Measurements from ENCODE around the gene NPAS3.

The NPAS3 gene

DNA sequence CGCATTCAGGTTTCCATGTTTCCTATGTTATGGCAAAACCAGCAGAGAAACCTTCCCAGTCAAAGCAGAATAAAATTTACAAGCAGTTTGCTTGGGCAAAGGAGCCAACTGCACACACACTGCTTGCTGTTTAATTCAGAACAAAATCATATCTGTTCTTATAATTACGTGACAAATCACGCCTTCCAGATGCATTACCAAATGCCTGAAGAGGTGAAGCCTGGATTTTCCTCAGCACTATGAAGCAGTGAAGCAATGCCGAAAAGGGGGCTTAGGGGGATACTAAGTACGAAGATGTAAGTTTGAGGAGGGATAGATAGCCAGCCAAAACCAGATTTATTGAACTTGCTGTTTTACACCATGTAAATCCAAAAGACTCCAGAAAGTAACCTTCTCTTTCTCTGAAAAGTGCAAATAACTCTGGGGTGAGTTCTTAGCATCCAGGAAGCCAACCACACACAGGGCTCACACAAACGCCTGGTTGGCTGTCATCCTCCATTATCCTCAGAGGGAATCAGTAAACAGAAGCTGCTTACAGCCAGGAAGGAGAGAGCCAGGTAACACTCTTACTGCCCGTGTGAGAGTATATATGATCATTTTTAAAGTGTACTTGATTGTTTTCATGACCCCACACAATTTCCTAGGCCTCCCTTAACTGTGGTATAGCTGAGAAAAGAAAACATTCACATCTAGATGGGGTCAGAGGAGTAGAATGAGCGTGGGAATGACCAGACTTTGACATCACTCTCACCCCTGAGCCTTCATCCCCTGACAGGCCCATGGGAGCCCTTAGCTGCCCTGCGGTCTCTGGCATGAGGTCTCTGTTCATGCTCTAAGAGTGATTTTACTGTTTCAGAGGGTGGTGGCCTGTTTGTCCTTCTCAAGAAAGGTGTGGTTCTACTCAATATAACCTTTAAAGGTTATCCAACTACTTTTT, 569.7 kb downstream of the NPAS3 start:
- DNase-seq (ENCODE audit: low read depth, low spot score) = no peak
- H3K4me3 ChIP-seq (ENCODE audit: low read length) = no peak overlapping the region

DNA sequence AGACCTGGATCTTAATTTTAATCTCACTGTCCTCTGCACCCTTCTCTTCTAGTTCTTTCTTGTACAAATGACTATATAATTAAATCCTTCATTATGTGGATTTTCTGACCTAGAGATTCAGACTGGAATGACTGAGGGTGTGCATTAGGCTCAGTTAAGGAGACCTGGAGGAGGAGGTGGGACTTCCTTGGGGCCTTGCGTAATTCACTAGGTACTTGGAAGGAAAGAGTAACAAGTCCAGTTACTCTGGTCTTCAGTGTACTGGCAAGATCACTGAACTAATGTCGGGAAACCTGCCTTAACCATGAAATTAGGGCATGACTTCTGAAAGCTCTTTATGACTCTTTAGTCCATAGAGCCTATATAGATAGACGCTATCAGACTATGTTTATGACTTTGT, 570.8 kb downstream of the NPAS3 start:
- DNase-seq (ENCODE audit: low read depth, low spot score) = no peak
- H3K4me3 ChIP-seq (ENCODE audit: low read length) = no peak overlapping the region

DNA sequence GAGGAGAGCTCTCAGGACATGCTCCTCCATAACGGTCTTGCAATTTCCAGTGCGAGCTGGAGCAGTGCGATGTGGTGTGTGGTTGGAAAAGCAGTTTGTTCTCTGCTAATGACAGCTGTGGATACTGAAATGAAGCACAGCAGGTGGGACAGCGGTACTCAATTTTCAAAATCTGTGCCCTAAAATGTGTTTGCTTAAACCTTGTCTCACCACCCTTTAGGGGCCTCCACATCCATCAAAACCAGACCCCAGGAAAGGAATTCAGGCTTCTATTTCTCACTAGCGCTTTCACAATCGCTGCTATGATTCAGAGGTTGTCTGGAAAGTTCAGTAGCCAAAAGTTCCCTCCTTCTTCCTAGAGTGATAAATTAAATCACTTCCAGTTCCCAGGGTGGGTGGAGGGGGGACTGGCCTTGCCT, 571.4 kb downstream of the NPAS3 start:
- no peak for DNase-seq (ENCODE audit: low read depth, low spot score)
- no peak overlapping the region for H3K4me3 ChIP-seq (ENCODE audit: low read length)

DNA sequence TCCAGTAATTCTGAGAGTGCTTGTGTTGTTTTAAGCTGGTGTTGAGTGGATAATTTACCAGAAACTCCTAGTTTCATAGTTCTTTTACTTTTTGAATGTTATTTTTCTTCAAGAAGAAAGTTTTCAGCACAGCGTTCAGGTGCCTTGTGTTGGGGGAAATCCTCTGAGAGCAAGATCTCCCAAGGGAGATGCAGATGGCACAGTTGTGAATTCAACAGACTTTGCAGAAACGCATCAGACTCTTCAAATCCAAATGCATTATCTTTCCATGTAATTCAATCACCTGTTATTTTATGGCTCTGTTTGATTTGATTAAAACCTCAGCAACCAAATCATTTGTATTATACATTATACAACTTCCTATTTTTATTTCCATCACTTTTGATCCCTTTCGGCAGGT, 572.3 kb downstream of the NPAS3 start:
- no peak overlapping the region for H3K4me3 ChIP-seq (ENCODE audit: low read length)
- no peak for DNase-seq (ENCODE audit: low read depth, low spot score)

DNA sequence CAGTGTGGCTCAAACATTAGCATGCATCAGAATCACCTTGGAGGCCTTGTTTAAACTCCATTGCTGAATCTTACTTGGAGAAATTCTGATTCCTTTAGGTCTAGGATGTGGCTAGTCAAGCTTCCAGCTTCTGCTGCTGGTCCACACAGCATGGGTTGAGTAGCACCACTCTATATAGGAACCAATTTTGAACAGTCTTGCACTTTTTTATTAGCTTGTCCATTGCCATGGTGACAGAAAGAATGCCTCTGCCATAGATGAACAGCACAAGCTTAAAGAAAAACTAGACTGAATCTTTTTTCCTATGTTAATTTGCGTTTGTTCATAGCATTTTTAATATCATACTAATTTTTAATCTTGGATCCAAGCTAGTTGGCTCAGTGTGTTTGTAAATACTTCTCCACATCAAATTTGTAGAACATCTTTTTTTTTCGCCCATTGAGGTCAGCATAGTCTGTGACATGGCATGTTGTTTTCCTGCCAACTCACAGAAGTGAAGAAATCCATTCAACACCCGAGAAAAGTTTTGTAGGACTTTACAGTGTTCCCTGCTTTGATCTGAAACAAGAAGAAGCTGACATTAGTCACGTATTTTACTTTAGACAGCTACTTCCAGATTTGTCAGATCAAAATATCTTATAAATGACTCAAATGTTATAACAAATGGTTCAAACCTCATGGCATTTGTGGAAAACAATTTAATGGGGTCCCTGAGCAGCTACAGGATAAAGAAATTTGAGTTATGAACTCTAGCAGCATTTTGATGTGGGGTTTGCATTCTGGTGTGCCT, 573.4 kb downstream of the NPAS3 start:
- no peak for DNase-seq (ENCODE audit: low read depth, low spot score)
- H3K4me3 ChIP-seq (ENCODE audit: low read length) = no peak overlapping the region

DNA sequence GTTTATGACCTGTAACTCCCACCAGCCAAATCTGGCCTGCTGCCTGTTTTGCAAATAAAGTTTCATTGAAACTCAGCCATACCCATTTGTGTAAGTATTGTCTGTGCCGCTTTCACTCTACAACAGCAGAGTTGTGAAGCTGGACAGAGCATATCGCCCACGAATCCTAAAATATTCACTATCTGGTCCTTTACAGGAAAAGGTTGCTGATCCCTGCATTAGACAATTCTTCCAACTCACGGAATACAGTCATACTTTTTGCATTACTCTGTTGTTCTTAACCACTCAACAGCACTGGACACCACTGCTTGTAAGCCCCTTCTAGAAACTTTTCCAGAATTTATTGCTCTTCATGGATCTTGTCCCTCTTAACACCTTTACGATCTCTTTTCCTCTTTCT, 576.8 kb downstream of the NPAS3 start:
- DNase-seq (ENCODE audit: low read depth, low spot score) = no peak

DNA sequence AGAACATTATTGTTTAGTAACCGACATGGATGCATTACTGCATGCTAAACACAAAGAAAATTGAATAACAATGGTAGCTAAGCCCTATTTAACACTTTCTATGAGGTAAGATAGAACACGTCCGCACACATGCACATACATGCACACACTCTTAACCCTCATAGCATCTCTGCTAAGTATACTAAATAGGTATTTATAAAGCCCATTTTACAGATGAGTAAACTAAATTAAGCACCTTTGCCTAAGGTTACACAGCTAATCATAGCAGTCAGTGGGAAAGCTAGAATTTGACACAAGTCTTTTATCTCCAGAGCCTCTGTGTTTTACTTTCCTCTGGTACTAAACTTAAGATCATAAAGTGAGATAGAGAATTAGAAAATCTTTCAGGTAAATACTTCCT, 577.2 kb downstream of the NPAS3 start:
- H3K4me3 ChIP-seq (ENCODE audit: low read length) = no peak overlapping the region
- DNase-seq (ENCODE audit: low read depth, low spot score) = no peak

More for the DNA sequence above, 576.8 kb downstream of the NPAS3 start:
- H3K4me3 ChIP-seq (ENCODE audit: low read length) = no peak overlapping the region

DNA sequence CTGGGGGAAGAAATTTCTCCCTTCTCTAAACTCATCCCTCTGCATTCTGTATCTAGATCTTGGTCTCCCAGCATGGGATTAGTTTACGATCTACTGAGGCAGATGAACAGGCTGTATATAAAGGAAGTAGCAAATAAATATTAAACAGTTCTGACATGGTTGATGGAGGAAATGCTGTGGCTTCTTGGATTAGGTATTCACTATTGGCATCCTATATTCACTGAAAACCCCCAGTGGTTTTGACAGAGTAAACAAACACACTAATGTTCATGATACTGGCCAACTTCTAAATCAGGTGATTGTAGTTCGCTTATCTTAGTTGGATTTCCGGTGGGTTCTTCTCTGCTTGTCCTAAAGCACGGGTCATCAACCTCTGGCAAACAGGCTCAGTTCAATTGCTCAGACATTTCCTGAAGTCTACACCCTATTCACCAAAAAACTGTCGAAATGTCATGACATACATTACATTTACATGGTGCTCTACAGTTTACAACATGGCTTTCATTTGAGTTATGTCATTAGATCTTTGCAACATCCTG, 578.3 kb downstream of the NPAS3 start:
- no peak for DNase-seq (ENCODE audit: low read depth, low spot score)
- no peak overlapping the region for H3K4me3 ChIP-seq (ENCODE audit: low read length)

DNA sequence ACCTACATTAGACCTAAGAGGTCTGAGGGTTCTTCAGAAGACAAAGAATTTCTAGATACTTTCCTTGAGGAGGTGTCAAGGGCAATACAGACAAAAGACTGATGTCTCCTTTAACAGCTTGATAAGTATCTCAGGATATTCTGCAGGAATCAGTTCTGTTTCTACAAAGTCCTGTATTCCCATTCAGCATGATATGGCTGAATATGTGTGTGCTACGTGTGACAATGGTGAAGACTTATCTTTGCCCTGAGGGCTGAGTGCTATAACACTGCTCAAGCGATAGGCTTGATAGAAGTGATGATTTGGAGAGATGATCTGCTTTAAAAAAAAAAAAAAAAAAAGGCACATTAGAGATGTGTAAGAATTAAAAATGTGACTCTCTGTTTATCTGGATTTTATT, 582.5 kb downstream of the NPAS3 start:
- no peak for DNase-seq (ENCODE audit: low read depth, low spot score)
- no peak overlapping the region for H3K4me3 ChIP-seq (ENCODE audit: low read length)

DNA sequence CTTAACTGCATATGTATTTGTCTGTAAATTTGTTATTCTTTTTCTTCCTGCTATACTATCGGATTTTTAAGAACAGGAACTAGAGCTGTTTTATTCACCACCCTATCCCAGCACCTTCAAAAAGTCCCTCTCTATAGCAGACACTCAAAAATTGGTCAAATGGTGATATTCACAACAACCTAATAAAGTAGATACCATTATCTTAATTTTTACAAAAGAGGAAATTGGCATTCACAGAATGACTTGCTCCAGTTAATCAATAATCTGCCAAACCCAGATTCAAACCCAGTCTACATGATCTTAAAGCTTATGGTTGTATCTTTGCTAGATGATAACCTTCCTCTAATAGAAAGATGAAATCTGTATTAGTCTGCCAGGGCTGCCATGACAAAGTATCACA, 585.6 kb downstream of the NPAS3 start:
- DNase-seq (ENCODE audit: low read depth, low spot score) = no peak

DNA sequence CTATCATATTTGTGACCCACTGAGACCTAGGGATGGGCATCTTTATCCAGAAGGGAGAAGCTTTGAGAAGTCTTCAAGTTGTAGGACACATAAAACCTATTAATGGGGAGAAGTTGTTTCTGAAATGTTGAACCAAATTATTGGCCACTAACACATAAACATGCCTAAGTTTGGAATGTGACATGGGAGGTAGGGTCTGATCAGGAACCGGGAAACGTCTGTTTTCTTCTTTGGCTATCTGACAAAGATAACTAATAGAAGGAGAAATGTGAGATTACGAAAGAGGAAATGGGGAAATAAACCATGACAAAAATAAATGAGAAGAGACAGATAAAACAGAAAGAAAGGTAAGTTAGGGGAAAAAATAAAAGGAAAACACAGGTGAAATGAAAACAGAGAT, 586.9 kb downstream of the NPAS3 start:
- no peak overlapping the region for H3K4me3 ChIP-seq (ENCODE audit: low read length)
- DNase-seq (ENCODE audit: low read depth, low spot score) = no peak

More for the DNA sequence above, 585.6 kb downstream of the NPAS3 start:
- H3K4me3 ChIP-seq (ENCODE audit: low read length) = no peak overlapping the region

DNA sequence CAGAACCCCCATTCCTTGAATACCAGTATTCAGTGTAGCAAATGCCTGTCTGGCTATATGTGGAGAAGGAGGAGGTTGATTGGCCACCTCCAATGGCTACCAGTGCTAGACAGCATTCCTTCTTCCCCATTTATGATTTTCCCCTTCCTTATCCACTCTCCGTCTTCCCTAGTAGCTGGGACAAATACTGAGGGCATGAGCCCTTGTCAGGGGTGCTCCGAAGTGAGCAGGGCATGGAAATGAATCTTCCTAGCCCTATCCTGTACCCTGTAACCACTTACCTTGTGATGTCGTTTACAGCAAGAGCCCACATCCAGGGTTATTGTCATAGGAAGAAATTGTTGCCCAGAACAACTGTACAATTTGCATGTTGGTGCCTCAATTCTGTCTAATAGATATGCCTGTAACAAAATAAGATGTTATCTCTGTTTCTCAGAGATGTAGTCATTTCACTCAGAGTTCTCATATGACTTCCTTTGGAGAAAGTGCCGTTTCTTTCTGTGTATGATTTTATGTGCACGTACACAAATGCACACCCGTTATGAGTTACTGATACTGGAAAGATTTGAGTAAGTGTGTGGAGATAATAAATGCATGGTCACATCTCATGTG, 588.5 kb downstream of the NPAS3 start:
- H3K4me3 ChIP-seq (ENCODE audit: low read length) = no peak overlapping the region
- no peak for DNase-seq (ENCODE audit: low read depth, low spot score)

DNA sequence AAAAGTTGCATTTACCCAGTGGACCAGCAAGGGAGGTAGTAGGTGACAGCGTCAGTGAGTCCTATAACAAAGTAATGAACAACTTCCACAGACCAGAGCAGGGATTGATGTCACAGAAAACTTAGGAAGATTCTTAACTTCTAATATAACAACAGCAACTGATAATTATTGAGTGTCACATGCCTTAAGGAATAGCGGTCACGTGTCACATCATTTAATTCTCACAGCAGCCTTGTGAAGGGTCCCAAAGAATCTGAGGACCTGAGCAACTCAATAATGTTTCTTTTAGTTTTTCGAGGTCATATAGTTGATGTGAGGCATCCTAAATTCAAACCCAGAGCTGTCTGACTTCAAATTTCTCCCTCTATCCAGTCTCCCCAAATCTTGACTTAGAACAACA, 590.0 kb downstream of the NPAS3 start:
- DNase-seq (ENCODE audit: low read depth, low spot score) = no peak
- no peak overlapping the region for H3K4me3 ChIP-seq (ENCODE audit: low read length)

DNA sequence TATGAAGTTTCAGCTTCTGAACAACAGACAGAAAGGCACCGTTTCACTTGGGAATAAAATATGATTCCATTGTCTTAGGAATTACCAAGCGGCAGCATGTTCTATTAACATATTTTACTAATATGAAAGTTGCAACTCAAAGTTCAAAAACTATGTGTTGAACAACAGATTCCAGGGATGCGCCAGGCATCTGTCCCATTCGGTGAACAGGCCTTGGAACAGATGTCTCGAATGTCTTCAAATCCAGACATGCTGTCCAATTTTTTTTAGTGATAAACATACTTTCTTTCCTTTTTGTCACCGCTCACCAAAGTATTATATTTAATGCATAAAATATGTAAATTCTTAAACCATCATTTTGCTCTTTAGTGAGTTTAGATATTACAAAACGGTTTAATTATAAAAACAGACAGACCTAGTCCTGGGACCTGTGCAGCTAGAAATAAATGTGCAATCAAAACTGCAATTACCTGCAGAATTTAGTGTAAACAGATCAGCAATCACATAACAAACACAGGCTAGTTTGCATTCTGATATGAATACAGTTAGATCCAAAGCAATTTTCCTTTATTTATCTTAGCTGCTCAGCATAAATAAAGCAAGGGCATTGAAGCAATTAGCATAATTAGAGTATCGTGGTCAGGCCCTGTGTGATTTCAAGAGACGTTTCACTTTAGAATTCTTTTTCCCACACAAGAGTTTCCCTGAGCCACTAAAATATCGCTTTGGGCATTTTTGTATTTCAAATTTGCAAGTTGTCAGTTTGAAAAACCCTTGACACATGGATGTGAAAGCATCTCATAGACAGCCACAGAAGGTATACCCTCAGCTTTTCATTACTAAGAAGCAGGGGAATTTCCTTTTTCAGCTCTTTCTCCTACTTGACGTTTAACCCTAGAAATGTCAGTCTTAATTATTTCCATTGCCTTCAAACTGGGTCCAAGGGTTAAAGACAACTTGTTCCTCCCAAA, 591.4 kb downstream of the NPAS3 start:
- no peak for DNase-seq (ENCODE audit: low read depth, low spot score)
- no peak overlapping the region for H3K4me3 ChIP-seq (ENCODE audit: low read length)

DNA sequence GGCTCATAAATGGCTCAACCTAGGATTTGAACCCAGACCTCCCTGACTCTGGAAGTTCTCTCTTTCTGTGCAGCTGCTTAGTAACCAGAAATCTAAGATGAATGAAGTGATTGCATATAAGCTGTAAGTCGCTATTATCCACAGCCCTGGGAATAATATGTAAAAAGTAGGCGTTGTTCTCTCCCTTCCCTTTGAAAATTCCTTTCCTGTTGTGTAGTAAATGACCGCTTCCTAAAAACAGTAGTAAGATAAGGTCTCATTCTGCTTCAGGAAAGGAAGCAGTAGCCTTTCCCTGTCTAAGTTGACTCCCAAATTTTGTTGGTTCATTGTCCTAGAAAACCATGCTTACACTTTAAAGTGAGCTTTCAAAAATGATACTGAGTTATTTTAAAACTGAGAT, 593.9 kb downstream of the NPAS3 start:
- no peak overlapping the region for H3K4me3 ChIP-seq (ENCODE audit: low read length)
- DNase-seq (ENCODE audit: low read depth, low spot score) = no peak

DNA sequence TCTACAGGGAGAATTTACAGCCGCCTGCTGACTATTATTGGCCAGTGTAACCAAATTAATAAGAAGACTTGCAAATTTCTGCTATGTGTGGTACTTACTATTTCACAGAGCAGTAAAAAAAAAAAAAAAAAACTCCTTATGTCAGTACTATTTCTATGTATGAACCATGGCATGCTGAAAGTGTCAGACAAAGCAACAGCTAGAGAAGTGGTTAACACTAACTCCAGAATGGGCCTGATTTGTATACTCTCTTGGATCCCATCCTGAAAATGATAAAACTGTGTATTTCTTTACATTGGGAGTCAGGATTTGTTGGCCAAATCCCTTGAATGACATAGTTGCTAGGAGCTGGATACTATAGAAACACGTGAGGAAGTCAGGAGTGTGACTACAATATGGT, 595.4 kb downstream of the NPAS3 start:
- DNase-seq (ENCODE audit: low read depth, low spot score) = no peak
- no peak overlapping the region for H3K4me3 ChIP-seq (ENCODE audit: low read length)

DNA sequence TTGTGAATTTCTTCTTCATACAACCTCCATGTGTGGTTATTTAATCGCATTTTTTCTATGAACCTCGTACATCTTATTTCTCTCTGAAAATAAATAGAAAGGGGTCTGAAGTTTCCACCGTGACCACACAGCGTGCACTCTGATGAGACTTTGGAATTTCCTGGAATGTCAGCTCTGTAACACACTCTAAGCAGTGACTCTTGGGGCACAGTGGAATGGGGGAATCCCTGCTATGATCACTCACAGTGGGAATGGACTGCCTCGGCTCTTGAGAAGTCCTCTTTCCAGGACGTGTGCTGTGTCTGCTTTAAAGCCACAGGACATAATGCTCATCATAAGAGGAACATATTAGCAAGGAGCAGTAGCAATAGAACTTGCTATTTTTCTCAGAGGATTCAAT, 596.0 kb downstream of the NPAS3 start:
- no peak overlapping the region for H3K4me3 ChIP-seq (ENCODE audit: low read length)
- DNase-seq (ENCODE audit: low read depth, low spot score) = no peak

DNA sequence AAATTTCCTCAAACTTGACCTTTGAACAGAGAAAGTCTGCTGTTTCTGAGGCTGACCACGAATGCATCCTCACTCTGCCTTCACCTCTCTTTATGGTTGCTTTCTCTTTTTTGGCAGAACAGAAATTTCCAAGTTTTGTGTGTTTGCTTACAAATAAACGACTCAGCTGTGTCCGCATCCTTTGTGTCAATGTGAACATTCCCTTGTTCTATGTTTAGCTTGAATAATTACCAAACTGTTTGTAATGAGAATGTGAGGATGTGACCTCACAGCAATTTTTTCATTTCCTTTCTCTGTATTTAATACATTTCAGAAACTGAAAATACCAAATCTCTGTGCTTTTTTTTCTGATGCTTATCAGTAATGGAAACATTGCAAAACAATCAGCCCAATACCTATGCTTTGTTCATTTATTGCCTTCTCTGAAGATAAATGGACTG, 601.3 kb downstream of the NPAS3 start:
- DNase-seq (ENCODE audit: low read depth, low spot score) = no peak
- no peak overlapping the region for H3K4me3 ChIP-seq (ENCODE audit: low read length)

DNA sequence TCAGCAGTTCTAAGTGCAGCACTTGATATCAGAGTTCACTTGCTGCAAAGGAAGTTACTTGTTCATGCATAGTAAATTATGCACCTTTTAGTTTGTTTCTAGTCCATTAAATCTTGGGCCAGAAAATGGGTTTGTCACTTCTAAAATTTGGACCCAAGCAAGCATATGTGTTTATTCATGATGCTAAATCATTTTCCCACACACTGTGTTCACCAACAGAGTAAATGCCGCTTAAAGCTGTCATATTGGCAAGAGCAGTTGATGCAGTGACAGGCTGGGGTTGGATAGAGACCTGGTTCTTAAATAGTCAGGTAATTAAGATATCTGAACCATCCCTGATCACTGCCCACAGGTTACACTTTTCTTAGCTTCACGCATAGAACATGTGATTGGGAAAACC, 602.5 kb downstream of the NPAS3 start:
- no peak overlapping the region for H3K4me3 ChIP-seq (ENCODE audit: low read length)
- no peak for DNase-seq (ENCODE audit: low read depth, low spot score)

Data from Jurkat, Clone E6-1 (cell line).